HepG2 (cell line): ENCODE data around the gene STK11. TPM values are rescaled to one million over a fixed set of nuclear protein-coding genes. Genes with fewer than 3 reads are reported as not detected.

ENCODE experiments used
- ATAC-seq: fragments of 200-7000 bp; cut with Tn5 transposase; 3 replicates; pipeline ENCODE4 v1.9.1; 2020; ENCODE audit warnings: mild to moderate bottlenecking, moderate library complexity
- BruUV-seq: library from RNA; stranded (reverse); fragments of 400-500 nt; replicated peaks from 2 replicates; lab custom pipeline; 2021; lab: Mats Ljungman, UMichigan
- CTCF ChIA-PET: fragments of 300-600 bp; formaldehyde crosslinking; extraction: SDS; loops from one replicate; lab custom pipeline; 2021; ENCODE audit warnings: low total read pairs, inconsistent platforms, low intra/inter-chr PET ratio; lab: Yijun Ruan, JAX
- POLR2A ChIA-PET: fragments of 350-600 bp; sonication (Branson Sonifier 250); formaldehyde crosslinking; loops from one replicate; lab custom pipeline; 2020; ENCODE audit warnings: antibody characterized with exemption, inconsistent platforms; lab: Yijun Ruan, JAX
- DNase-seq: peaks from one replicate; pipeline ENCODE4 v3.0.0-alpha.2; 2015; ENCODE audit warnings: low spot score
- FAIRE-seq: peaks from 3 replicates; lab custom pipeline; 2011; peaks lifted over from hg19 to GRCh38; lab: Jason Lieb, UNC
- H2AFZ ChIP-seq: one replicate; pipeline ENCODE4 v1.6.1; 2011; ENCODE audit warnings: low read length, inconsistent platforms
- H3K27ac ChIP-seq: fragments of 300-600 bp; 3 replicates; pipeline ENCODE4 v1.8.0; 2011; ENCODE audit warnings: mixed run types, mild to moderate bottlenecking, mixed read lengths, low read length, inconsistent platforms; ENCODE audit not compliant: insufficient read depth; ENCODE audit errors: extremely low read length
- H3K27me3 ChIP-seq, 2 experiments: fragments of 200-600 bp in 1 of 2; 2 replicates in 1 of 2; 3 replicates in 1 of 2; pipeline versions ENCODE4 v1.6.0 to v1.8.0; 2011; ENCODE audit warnings: low read length in 2 of 2, mild to moderate bottlenecking in 2 of 2, moderate library complexity in 2 of 2, inconsistent platforms in 1 of 2; ENCODE audit not compliant: insufficient read depth in 2 of 2, control insufficient read depth in 1 of 2
- H3K36me3 ChIP-seq, 2 experiments: fragments of 200-600 bp in 1 of 2; replicated peaks in 1 of 2; 2 replicates in 1 of 2; 3 replicates in 1 of 2; pipeline versions ENCODE4 v1.5.1 to v1.8.0; 2011; ENCODE audit warnings: low read length in 2 of 2, inconsistent platforms in 1 of 2; ENCODE audit not compliant: insufficient read depth in 2 of 2, control insufficient read depth in 1 of 2
- H3K4me1 ChIP-seq: 2 replicates; pipeline ENCODE4 v1.5.1; 2012; ENCODE audit warnings: low read length, inconsistent platforms; ENCODE audit not compliant: insufficient read depth
- H3K4me2 ChIP-seq: 2 replicates; pipeline ENCODE4 v1.6.0; 2011; ENCODE audit warnings: low read depth, low read length, inconsistent platforms
- H3K4me3 ChIP-seq, 3 experiments: fragments of 200-600 bp in 1 of 3; sonication (generic), shearing (Covaris generic) in 1 of 3; replicated peaks in 1 of 3; 2 replicates each; pipeline ENCODE4 v1.5.1; 2011 to 2016; ENCODE audit warnings: low read length in 3 of 3, inconsistent platforms in 2 of 3, low read depth in 2 of 3, mild to moderate bottlenecking in 2 of 3, control low read depth in 1 of 3, mixed read lengths in 1 of 3; ENCODE audit not compliant: insufficient read depth in 1 of 3
- H3K79me2 ChIP-seq: one replicate; pipeline ENCODE4 v1.6.1; 2011; ENCODE audit warnings: low read length, inconsistent platforms; ENCODE audit not compliant: insufficient read depth
- H3K9ac ChIP-seq: 2 replicates; pipeline ENCODE4 v1.6.0; 2011; ENCODE audit warnings: mild to moderate bottlenecking, low read depth, low read length, inconsistent platforms; ENCODE audit not compliant: insufficient read depth
- H3K9me3 ChIP-seq: 2 replicates; pipeline ENCODE4 v1.5.1; 2012; ENCODE audit warnings: mild to moderate bottlenecking, low read length
- H4K20me1 ChIP-seq: 2 replicates; pipeline ENCODE4 v1.6.0; 2011; ENCODE audit warnings: inconsistent platforms, mild to moderate bottlenecking, low read length, moderate library complexity; ENCODE audit not compliant: insufficient read depth
- AGO2 ChIP-seq: fragments of 200-400 bp; formaldehyde crosslinking; optimal IDR thresholded peaks from 2 replicates; pipeline ENCODE3; 2017; ENCODE audit warnings: mild to moderate bottlenecking, low read depth, low read length, moderate library complexity
- KDM5B ChIP-seq: sonication (generic); formaldehyde crosslinking; IDR thresholded peaks from 2 replicates; pipeline ENCODE4 v1.4.0; 2020; ENCODE audit warnings: missing genetic modification reagents, mild to moderate bottlenecking, borderline replicate concordance
- KMT2A ChIP-seq: sonication (generic); formaldehyde crosslinking; IDR thresholded peaks from 2 replicates; pipeline ENCODE4 v1.4.0; 2020; ENCODE audit warnings: missing genetic modification reagents
- RBFOX2 ChIP-seq: fragments of 200-400 bp; formaldehyde crosslinking; IDR thresholded peaks from 2 replicates; pipeline ENCODE4 v1.6.1; 2017; ENCODE audit warnings: low read depth, mild to moderate bottlenecking, low read length
- REST ChIP-seq, 2 experiments: IDR thresholded peaks; 2 replicates each; pipeline ENCODE4 v1.6.1; 2011 to 2012; ENCODE audit warnings: low read length in 2 of 2, borderline replicate concordance in 1 of 2, low read depth in 1 of 2, mild to moderate bottlenecking in 1 of 2, moderate library complexity in 1 of 2
- SOX6 ChIP-seq, 2 experiments: fragments of 450-650 bp in 1 of 2; sonication (generic) in 1 of 2; formaldehyde crosslinking in 1 of 2; IDR thresholded peaks; 2 replicates each; pipeline versions ENCODE4 v1.4.0 to v1.6.1; 2017 to 2020; ENCODE audit warnings: antibody characterized with exemption in 1 of 2, mild to moderate bottlenecking in 1 of 2, missing genetic modification reagents in 1 of 2
- ZNF180 ChIP-seq: sonication (generic); formaldehyde crosslinking; IDR thresholded peaks from 2 replicates; pipeline ENCODE4 v1.4.0; 2020; ENCODE audit warnings: low read depth, missing genetic modification reagents, borderline replicate concordance
- WGBS: methylation state at CpG from one replicate; pipeline ENCODE4 v1.1.6; 2017; ENCODE audit warnings: low lambda C conversion rate; 5-methylcytosine and 5-hydroxymethylcytosine counted together
- in situ Hi-C: cut with HindIII; loops from 2 replicates; pipeline ENCODE4 v1.10.0; 2017; ENCODE audit warnings: low pct_unique_long_range_greater_than_20kb; ENCODE audit not compliant: extremely low pct_ligation_motif_present
- intact Hi-C: fragments of 100-400 bp; cut with micrococcal nuclease; formaldehyde crosslinking; loops from one replicate; pipeline ENCODE4 v1.10.0; 2022; ENCODE audit not compliant: unreplicated experiment
- polyA plus RNA-seq, 8 experiments: library from polyadenylated mRNA; depleted of rRNA in 3 of 8; stranded (reverse) in 7 of 8; unstranded in 1 of 8; fragments of >200 nt; fragmentation: Illumina TruSeq in 4 of 8; extraction: Trizol in 4 of 8; gene quantifications; 2 replicates each; pipeline versions ENCODE4 v1.2.1 to v1.2.3, GENCODE V29; 2011 to 2016; ENCODE audit warnings: low read depth in 4 of 8, missing spikeins in 1 of 8, mixed read lengths in 1 of 8; ENCODE audit not compliant: insufficient read depth in 1 of 8
- total RNA-seq, 5 experiments: library from RNA; depleted of rRNA; stranded (reverse); fragments of >200 nt; fragmentation: Illumina TruSeq; extraction: Trizol; gene quantifications; 2 replicates each; pipeline ENCODE4 v1.2.3, GENCODE V29; 2016; ENCODE audit warnings: low read depth in 1 of 5

STK11 gene
- total and polyA plus RNA-seq, 2 of the 13 experiments (the other 11 are each of a cell fraction or from before 2014, with no cell fraction given), result 27.5 to 43.6 TPM

DNA sequence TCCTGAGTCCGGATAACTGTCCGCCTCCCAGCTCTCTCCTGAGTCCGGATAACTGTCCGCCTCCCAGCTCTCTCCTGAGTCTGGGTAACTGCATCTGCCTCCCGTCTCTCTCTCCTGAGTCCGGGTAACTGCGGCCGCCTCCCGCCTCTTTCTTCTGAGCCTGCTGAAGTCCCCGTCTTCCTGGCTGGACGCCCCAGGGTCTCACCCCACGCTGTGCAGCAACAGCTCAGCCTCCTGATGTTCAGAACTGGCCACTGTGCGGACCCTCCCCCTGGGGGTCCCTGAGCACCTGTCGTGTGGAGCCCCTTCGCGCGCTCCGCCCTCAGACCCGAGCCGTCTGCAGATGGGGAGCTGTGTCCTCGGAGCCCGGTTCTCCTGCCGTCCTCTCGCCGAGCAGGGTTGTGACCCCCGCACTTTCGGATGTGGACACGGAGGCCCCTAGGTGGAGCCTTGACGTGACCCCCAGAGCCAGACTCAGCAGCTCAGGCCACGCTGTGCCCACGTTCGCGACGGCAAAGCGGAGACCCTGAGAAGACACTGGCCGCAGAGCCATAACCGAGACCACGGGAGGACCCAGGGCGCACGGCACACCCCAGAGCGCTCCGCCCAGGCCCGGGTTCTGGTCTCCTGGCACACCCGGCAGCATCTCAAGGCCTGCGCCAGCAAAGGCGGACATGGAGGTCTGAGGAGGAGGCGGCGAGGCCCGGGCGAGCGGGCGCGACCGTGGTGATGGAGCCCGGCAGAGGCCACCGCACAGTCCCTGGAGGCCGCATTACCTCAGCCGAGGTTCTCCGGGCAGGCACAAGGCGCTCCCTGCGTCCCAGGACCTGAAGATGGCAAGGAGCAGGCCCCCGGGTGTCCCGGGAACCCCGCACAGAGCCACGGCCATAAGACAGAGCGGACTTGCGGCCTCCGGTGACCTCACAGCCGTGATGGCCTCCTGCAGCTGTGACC, 47.4 kb upstream of the STK11 start:
- ChIA-PET POLR2A (no interaction called here), CTCF (no interaction called here)
- Histone ChIP-seq H3K4me1 (peaks cover 20% of the 10 kb centered on the region), H3K36me3 (no peaks in the 10 kb centered on the region; a peak in 2 of 5 replicates), H3K4me2 (no peak overlapping the region), H3K9ac (no peak overlapping the region), H3K9me3 (no peaks in the 10 kb centered on the region), H4K20me1 (peaks cover 4% of the 10 kb centered on the region; the same call in 1 of the 2 replicates), H3K27me3 (no peaks in the 10 kb centered on the region), H3K79me2 (peaks cover 8% of the 10 kb centered on the region), H3K27ac (no peak overlapping the region), H2AFZ (no peak overlapping the region), H3K4me3 (no peak overlapping the region)
- no peak for ATAC-seq
- FAIRE-seq, result no peak
- DNase-seq, result no peak
- TF ChIP-seq KDM5B (CRISPR knock-in tag), result no peak
- TF ChIP-seq ZNF180 (CRISPR knock-in tag), result no peak
- no peak for TF ChIP-seq SOX6 (IDR thresholded peaks at IDR 0.05)
- TF ChIP-seq SOX6 (CRISPR knock-in tag; IDR thresholded peaks at IDR 0.05), result no peak
- TF ChIP-seq REST (IDR thresholded peaks at IDR 0.05; ENCODE audit: borderline replicate concordance in 1 of 2, low read depth in 1 of 2, low read length in 2 of 2), result no peak
- peak; percentile 3 for TF ChIP-seq AGO2
- no peak for TF ChIP-seq KMT2A (CRISPR knock-in tag)
- TF ChIP-seq RBFOX2, result peak; percentile 8; the same call in 1 of the 2 replicates
- WGBS, result 97% methylated on average over 35 of the region's 69 CpGs
- BruUV-seq, result no TSS peak
- intact Hi-C loops (no loop called here), in situ Hi-C loops (no loop called here)
